Bone marrow (tissue), 2 donors: Measurements from ENCODE around the gene MRPL16.

Source experiments
- DNase-seq, 2 donors: peaks; one replicate each; lab custom pipeline; 2025; lab: John Stamatoyannopoulos, UW

The MRPL16 gene

GRCh38 chr11:59770869-59771268 lies 39.7 kb downstream of the MRPL16 start:
- no peak for DNase-seq

- no peak for DNase-seq
Measured at GRCh38 chr11:59770319-59770718, 40.3 kb downstream of the MRPL16 start.

GRCh38 chr11:59769828-59770227 lies 40.8 kb downstream of the MRPL16 start:
- no peak for DNase-seq

GRCh38 chr11:59769111-59769510 lies 41.5 kb downstream of the MRPL16 start:
- DNase-seq: no peak

GRCh38 chr11:59767225-59767611 lies 43.4 kb downstream of the MRPL16 start:
- DNase-seq: peak in 1 of 2 donors; percentile 11

- no peak for DNase-seq
Measured at GRCh38 chr11:59766542-59767224, 43.9 kb downstream of the MRPL16 start.

- DNase-seq: no peak
Measured at GRCh38 chr11:59765068-59765735, 45.4 kb downstream of the MRPL16 start.

- DNase-seq: no peak
Measured at GRCh38 chr11:59761993-59762392, 48.6 kb downstream of the MRPL16 start.

- no peak for DNase-seq
Measured at GRCh38 chr11:59760771-59761170, 49.8 kb downstream of the MRPL16 start.

- DNase-seq: no peak
Measured at GRCh38 chr11:59759900-59760299, 50.7 kb downstream of the MRPL16 start.

GRCh38 chr11:59758401-59759037 lies 52.1 kb downstream of the MRPL16 start:
- no peak for DNase-seq

GRCh38 chr11:59756845-59757244 lies 53.7 kb downstream of the MRPL16 start:
- DNase-seq: no peak

- DNase-seq: no peak
Measured at GRCh38 chr11:59756558-59756840, 54.1 kb downstream of the MRPL16 start.
